OCI-LY1 (cell line): ENCODE results near the gene IGSF9B.

Source experiments
- CTCF ChIP-seq: fragments of 200-600 bp; sonication (generic), shearing (Covaris generic); IDR thresholded peaks from 2 replicates; pipeline ENCODE4 v1.5.1; 2017; ENCODE audit warnings: mild to moderate bottlenecking, antibody characterized with exemption, low read length, moderate library complexity, mixed read lengths
- EZH2 ChIP-seq: fragments of 200-600 bp; sonication (generic), shearing (Covaris generic); IDR thresholded peaks from 2 replicates; pipeline ENCODE4 v1.8.0; 2017; ENCODE audit warnings: borderline replicate concordance, mixed run types, mild to moderate bottlenecking, antibody characterized with exemption, low read length, moderate library complexity, mixed read lengths

- no peak for TF ChIP-seq CTCF
- no peak for TF ChIP-seq EZH2
Measured at GRCh38 chr11:133893381-133893780, 63.4 kb downstream of the IGSF9B start.
